ENCODE data around the gene KCNK6.

GRCh38 chr19:38276942-38277517 lies 42.6 kb upstream of the KCNK6 start:
- no peak for TF ChIP-seq CTCF (IDR thresholded peaks at IDR 0.05)
- TF ChIP-seq POLR2A (IDR thresholded peaks at IDR 0.05): no peak

All from thyroid gland (tissue), 4 donors.